NCI-H1048 (cell line): ENCODE data around the gene HPCAL1.
"Not testable (repeated sequence)": the region's sequence is repeated elsewhere in the genome, so short reads cannot be mapped to it uniquely, and the experiment has no call there.

Experiments used
- DNase-seq: peaks from one replicate; lab custom pipeline; 2025; lab: John Stamatoyannopoulos, UW

HPCAL1 gene

DNA sequence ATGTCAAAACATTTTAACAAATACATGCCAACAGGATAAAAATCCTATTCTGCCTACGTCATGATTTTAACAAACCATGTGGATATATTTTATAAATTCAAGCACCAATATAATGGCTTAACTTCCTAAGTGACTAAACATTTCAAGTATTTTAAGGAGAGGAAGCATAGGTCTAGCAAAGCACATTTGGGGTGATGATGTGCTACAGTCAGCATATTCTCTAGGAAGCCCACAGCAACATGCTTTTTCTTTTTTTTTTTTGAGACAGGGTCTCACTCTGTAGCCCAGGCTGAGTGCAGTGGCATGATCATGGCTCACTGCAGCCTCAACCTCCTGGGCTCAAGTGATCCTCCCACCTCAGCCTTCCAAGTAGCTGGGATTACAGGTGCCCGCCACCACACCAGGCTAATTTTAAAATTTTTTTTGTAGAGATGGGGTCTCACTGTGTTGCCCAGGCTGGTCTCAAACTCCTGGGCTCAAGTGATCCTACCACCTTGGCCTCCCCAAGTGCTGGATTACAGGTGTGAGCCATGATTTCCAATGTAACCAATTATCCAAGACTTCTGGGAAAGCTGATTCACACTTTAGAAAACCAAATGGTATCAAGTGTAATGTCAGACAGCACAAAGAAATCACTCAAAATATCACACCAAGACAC is 139.9 kb downstream of the HPCAL1 start:
- not testable (repeated sequence) for DNase-seq

DNA sequence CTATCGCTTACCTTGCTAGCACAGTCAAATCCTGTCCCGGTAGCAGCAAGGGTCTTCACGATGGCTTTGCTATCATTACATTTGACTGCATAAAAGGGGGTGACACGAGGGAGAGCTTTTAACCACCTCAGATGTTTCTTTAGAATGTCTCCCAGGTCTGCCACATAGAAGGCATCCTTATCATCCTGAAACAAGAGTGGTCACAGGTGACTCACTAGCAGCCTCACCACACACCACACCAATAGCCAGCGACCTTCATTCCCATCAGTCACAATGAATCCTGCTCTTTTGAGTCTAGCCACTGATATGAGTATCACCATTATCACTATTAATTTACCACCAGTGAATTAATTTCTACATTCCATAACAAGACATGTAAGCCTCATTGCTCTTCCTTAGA is 141.8 kb downstream of the HPCAL1 start:
- no peak for DNase-seq

DNA sequence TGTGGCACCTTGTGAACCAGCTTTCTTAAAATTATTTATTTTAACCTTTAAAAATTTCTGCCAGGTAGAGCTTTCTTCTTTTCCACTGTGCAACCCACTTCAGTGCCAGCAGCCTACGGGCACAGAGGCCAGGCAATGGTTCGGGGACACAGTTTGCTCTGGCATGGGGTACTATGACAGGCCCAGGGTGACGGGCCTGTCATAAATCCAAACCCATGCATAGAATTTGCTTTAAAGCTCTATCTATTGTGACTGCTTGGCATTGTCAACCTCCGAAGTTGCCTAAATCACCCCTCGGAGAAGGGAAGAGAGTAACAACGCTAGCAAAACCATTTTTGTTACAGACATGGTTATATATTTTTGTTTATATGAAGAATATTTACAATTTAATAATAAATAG is 143.9 kb downstream of the HPCAL1 start:
- DNase-seq: no peak

DNA sequence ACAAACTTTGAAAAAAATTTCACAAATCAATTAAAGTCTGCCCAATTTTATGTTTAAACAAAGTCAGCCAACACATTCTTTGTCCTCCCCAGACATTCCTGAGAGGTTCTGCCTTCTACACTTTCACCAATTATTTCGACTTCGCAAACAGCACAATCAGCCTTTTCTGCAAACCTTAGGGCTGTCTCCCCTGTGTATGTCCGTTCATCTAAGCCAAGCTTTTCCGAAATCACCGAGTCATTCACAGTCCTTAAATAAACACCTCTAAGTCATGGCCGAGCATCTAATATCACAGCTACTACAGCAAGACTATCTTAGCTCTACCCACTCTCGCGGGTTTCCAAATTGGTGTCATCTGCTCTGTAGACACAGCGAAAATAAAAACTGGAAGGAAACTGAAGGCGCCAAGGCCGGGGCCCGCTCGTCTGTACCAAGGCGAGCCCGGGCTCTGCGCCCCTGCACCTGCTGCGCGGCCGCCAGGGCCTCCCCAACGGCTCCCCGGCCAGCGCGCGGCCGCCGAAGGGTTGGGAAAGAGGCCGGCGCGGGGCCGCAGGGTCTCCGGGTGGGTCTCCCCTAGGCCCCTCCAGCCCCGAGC is 144.7 kb downstream of the HPCAL1 start:
- no peak for DNase-seq

DNA sequence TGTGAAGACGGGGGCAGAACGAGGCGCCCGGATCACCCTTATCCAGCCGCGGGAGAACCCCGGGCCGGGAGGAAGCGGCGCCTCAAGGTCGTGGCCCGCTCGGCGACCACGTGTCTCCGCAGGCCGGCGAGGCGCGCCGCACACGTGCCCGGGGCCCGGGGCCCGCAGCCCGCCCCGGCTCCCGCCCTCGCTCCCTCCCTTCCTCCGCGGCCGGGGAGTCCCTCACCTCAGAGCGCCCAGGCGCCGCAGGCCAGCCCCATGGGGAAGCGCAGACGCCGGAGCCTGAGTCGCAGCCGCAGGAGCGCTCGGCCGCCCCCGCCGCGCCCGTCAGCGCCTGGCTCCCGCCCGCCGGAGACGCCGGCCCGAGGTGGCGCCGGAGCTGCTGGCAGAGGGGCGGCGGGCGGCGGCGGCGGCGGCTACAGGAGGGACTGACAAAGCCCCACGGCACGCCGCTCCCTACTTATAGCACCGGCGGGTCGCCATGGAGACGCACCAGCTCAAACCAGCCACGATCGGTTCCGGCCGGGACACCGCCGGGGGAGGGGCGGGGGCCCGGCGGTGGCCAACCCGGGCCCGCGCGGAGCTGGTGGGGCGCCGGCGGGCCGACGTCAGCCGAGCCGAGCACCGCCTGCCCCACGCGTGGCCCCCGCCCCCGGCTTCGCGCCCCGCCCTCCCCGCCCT is 145.3 kb downstream of the HPCAL1 start, which contains the start of gene ODC1:
Gene ODC1 (minus strand): TSS at position 433 of the 681 bp plus-strand sequence. CDS start 3,295 bp downstream, outside the sequence.
- peak; percentile 87 for DNase-seq

DNA sequence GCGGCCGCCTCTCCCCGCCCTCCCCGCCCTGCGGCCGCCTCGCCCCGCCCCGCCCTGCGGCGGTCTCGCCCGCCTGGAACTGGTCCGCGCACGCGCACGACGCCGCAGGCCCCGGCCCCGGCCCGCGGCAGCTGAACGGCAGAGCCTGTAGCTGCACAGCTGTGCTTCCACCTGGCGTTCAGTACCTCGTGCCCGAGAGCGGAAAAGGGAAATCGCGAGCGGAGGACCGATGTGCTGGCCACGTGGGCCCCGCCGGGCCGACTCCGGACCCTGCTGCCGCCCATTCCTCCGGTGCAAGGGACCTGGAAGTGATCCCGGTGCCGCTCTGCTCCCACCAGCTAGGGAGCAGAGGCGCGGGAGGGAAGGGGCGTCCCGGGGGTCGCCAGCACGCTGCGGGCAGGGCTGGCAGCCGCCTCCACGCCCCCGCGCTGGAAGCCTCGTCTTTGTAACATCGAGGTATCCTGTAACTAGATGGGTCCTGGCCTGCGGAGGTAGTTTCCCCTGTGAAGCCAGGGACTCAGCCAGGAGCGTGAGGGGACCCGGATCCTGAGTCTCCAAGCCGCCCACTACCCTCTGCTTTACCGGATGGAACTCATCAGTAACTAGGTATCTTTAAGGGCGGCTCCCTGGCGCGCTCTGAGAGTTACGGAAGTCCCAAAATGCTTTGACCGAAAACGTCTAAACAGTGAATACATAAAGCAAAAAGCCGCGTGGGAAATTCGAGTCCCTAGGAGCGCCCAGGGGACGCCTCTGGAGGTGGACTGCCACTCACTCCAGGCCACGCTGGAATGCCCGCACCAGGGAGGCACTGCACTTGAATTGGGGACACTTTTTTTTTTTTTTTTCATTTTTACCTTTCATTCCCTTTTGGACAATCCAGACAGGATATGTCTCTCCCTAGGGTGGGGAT is 146.1 kb downstream of the HPCAL1 start:
- DNase-seq: peak; percentile 87

DNA sequence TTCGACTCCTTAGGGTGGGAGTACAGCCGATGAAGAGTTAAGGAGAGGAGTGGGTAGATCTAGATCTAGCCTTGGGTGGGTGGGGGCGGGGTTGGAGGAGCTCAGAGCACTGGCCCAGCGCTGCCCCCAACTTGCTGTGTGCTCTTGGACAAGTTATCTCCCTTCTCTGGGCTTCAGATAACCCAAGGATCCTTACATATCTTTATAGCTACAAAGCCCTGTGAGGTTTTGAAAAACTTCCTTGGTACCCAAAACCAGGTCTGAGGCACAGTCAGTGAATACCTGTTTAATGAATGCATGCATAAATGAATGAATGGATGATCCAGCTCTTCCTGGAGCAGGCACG is 146.8 kb downstream of the HPCAL1 start:
- no peak for DNase-seq

DNA sequence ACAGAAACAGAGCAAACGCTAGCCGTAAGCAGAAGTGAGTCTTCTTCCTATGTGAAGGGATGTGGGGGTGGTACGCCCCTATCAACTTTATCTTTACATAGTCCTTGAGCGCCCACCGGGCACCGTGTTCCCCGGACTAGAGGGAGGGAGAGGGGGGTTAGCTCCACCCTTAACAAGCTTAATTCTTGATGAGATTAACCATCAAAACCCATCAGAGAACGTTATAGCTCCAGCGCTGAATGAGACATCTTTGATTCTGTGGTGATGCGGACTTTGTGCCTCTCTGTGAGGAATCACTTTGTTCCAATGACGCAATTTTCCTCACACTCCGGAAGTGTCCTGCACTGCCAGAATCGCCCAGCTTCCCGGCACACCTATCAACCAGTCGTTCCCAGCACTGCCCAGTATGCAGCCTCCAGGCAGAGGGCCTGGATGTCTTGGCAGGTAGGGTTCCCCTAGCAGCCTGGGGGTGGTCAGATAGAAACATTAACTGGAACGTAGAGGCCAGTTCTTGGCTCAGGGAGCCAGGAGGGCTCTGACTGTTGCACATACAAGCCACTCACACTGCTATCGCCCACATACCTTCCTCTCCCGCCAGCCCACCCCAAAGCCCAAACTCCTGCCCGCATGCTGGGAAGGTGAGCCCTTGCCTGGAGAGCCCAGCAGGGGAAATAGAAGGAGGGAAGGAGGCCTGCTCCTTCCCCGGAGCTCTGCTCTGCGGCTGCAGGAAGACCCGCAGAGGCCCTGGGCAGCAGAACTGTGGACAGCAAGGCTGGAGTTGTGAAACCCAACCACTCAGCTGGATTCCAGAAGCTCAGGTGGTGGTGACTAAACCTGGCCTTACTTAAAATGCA is 147.4 kb downstream of the HPCAL1 start:
- DNase-seq: no peak

DNA sequence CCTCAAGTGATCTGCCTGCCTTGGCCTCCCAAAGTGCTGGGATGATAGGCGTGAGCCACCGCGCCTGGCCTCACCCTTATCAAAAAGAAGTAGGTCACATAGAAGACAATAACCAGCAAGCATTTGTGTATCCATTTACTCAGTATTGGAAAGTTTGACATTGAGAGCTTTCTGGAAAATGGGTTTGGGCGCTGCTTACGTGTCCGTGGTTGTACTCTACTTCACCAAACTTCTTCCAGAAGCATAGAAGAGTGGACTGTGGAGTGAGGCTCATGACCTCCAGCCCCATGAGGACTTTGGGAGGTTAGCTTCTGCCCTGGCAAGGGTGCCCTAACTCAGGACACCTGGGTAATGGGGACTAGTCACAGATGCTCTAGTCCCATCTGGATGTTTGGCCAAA is 149.1 kb downstream of the HPCAL1 start:
- no peak for DNase-seq

DNA sequence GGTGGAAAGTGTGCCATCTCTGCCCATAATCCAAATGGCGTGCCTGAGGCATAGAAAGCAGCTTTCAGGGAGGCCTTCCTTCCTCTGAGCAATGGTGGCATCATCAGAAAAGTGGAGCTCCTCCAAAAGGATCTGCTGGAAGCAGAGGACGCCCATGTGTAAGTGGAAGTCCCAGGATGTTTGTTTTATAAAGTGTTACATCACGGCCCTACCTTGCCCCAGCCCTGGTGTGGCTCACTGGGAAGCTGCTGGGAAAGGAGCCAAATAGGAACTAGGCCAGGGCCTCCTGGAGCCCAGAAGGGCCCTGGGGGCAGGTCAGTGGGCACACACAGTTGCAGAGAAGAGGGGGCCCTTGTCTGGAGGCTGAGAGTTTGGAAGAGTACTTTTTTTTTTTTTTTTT is 149.6 kb downstream of the HPCAL1 start:
- DNase-seq: no peak

DNA sequence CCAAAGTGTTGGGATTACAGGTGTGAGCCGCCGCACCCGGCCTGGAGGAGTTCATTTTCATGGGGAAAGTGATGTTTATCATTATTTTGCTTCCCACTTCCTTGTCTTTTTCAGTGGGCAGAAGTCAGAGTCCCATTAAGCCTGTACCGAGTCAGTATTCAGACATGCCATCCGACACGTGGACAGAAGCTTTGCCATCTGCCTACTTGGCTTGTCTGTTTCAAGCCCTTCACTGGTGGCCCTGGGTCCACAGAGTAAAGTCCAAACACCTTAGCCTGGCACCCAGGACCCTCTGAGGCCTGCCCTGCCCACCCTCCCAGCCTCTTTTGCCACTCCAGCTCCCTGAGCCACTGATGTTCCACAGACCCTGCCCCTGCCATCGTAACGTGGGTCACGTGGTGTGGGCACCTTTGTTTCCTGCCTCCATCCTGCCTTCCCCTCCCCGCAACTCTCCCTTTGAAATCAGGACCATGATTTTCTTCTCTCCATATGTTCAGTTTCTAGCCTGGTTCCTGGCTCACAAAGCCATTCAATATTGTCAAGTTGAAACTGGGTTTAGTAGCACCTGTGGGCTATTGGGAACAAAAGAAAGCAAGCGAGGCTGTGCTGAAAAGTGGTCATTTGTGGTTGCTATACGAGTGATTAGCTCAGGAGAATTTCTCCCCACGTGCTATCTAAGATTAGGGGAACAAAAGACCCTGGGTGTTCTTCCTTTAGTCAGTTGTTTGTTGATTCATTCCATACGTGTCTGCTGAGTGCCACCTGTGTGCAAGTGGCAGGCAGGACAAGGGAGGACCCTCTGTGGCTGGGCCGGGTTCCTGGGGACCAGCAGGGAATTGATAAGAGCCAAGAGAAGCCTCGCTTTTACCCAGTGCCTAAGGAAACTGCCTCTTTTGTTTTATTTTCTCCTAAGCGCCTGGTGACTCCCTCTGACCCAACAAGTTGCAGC is 150.5 kb downstream of the HPCAL1 start:
- no peak for DNase-seq

DNA sequence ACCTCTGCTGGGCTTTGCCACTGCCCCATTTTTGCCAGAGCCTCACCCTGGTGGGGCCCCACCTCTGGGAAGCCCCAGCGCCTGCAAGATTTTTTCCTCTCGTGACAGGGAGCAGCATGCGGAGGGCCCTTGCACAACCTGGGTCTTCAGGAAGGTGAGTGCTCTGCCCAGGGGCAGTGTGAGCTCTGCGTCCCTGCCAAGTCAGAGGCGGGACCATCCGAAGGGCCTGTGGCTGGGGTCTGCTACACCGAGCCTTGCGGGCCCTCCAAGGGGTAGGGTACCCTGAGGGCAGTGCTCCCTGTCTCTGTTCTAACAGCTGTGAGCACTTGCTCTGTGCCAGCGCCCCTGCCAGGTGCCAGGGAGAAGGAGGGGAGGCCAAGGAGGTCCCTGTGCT is 151.2 kb downstream of the HPCAL1 start:
- DNase-seq: no peak

DNA sequence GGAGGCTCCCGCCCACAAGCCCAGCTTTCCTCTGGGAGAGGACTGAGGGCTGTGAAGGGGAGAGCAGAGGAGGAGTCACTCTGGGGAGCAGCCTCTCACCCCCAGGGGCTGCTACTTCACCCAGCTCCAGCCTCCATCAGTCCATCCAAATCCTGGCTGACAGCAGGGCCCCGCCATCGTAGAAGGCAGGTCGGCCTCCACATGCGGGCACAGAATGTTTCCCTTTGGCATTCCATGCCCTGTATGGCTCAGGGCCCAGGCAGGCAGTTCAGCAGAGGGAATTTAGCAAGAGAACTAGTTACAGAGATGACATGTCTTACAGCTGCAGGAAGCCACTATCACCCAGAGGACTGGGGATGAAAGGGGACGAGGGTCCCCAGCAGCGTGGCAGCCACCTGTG is 151.8 kb downstream of the HPCAL1 start:
- no peak for DNase-seq

DNA sequence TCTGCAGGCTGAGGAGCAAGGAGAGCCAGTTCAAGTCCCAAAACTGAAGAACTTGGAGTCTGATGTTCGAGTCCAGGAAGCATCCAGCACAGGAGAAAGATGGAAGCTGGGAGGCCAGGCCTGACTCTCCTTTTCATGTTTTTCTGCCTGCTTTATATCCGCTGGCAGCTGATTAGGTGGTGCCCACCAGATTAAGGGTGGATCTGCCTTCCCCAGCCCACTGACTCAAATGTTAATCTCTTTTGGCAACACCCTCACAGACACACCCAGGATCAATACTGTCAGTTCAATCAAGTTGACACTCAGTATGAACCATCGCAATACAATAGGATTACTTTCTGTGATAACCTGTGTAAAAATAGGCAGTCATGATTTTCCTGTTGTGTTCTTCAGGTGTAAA is 154.5 kb downstream of the HPCAL1 start:
- not testable (repeated sequence) for DNase-seq

DNA sequence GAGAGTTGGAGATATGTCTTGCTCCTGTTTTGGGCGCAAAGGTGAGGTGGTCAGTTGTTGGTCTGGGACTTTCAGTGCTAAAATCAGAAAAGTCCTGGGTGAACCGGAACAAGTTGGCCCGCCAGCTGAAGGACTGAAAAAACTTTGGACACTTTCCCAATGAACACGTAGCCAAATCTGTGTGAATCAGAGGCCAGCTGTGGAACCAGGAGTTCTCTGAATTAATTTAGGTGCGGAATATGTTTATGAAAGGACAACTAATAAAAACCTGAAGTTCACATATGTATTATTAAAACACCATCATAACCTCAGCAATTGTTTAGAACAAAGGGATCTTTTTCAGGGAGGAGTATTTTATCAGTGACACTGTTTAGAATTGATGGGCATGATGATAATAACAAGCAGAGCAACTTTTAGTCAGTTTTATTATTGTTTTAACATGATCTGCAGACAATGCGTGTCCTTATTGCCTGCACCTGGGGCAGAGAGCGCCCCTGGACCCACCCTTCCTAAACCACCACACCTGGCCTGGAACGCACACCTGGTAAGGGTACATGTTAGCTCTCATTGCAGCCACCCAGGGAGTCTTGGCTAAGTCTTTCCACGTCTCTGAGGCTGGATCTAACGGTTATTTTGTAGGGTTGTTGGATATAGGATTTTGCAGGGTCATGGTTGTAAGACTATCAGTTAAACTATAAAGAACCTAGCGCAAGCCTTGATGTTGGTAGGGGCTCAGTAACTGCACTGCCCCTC is 155.3 kb downstream of the HPCAL1 start:
- no peak for DNase-seq

DNA sequence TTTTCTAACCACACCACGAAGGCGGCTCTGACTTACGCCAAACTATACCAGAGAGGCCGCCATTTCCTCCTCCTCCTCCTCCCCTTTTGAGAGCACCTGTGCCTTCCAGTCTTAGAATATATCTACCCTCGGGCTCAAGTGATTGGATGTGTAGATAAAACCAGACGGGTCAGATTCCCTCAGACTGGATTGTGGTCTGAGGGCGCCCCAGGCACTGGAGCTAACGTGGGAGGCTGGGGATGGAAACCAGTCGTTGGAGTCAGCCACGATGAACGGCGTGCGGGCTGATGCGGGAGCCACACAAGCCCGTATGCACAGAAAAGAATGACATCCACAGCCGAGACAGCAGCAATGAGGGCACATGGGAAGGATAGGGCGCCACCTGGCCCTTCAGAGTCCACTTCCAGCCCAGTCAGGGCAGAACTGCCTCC is 157.7 kb downstream of the HPCAL1 start:
- DNase-seq: no peak

DNA sequence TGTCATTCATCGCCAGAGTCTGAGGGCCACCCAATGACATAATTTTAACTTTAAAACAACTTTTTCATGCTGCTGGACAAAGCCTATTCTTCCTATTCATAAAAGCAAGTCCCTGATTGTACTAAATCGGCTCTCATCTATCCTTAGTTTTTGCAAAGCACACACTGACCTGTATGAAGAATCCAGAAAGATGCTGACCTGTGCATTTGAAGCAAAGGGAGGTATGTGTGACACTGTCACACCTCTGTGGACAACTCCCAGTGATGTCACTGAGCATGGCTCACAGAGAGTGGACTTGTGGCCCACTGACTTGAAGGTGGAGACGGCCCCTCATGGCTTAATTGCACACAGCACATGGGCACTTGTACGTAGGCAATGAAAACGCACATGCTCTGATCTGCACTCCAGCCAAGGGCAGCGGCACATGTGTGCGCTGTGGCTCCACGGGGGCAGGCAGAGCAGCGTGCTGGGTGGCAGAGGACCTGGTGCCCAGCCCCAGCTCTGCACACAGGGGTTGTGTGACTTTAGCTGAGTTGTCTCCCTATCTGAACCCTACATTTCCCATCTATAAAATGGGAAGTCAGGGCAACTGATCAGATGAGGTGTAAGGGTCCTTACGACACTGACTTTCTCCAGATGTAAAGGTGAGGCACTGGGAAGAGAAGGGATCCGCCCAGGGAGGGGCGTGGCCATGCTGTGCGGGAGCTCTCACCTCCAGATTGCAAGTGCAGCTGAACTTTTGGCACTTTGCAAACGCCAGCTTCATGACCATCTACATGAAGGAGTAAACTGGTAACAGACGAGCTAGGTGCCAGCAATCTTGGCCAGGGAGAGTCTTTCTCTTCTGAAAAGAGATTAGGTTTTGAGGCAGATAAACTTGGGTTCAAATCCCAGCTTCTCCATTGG is 159.7 kb downstream of the HPCAL1 start:
- DNase-seq: no peak

DNA sequence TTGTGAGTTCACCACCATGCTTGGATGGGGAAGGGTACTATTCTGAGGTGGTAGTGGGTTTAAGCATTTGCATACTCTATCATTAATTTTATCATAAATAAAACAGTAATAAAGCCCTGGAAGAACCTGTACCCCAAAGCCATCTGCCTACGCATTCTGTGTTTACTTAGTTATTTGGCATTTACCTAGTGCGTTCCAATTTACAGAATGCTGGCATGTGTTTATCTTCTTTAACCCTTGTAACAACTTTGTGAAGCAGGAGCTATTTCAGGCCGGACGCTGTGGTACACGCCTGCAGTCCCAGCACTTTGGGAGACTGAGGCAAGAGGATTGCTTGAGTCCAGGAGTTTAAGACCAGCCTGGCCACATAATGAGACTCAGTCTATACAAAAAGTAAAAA is 163.2 kb downstream of the HPCAL1 start:
- DNase-seq: no peak

DNA sequence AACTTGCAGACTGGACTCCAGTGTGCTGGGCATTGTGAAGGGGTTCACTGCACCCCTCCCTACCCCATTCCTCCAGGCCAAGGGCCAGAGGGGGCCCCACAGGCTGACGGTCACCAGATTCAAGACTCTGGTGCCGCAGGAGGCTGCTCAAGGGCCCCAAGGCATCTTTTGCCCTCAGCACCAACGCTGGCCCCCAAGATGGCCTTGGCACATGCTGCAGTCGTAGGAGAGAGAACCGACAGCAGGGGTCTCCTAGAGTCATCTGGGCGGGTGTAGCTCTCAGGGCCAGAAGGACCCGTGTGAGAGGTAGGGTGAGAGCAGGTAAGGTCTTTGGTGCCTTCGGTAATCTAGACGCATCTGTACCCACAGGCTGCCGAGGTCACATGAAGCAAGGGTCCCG is 164.1 kb downstream of the HPCAL1 start:
- no peak for DNase-seq
